Stimulated activated CD4-positive, alpha-beta T cell treated with anti-CD3 and anti-CD28 coated beads, TNF-alpha, amount 100 ng/mL, for 24 hours (primary cell): ENCODE data around the gene CFAP74.

Experiments
- DNase-seq, 3 experiments: peaks; one replicate each; pipeline ENCODE4 v3.0.0-alpha.2; 2020; ENCODE audit warnings: low read depth in 3 of 3

The CFAP74 gene

DNA sequence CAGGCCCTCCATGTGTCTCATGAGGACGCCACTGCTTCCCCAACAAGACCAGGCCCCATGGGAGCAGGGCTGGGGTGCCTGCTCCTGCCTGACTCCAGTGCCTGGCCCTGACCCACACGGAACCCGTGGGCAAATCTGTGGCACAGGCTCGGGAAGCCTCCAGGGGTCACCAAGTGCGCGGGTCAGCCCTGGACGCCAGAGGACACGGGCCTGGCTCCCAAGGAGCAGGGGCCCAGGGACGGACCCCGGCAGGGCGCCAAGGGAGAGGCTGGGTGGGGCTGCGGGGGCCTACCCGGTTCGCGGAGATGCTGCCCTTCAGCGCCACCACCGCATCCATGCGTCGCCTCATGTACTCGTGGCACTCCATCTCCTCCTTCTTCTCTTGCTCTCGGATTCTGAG lies 31.9 kb downstream of the CFAP74 start:
- no peak for DNase-seq

DNA sequence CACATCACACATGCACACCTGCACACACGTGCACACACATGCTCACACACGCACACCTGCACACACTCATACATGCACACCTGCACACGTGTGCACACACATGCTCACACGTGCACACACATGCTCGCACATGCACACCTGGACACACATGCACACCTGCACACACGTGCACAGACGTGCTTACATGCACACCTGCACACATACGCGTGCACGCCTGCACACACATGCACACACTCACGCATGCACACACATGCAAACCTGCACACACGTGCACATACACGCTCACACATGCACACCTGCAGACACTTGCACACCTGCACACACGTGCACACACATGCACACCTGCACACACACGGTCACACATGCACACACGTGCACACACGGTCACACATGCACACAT lies 32.6 kb downstream of the CFAP74 start:
- no peak for DNase-seq

DNA sequence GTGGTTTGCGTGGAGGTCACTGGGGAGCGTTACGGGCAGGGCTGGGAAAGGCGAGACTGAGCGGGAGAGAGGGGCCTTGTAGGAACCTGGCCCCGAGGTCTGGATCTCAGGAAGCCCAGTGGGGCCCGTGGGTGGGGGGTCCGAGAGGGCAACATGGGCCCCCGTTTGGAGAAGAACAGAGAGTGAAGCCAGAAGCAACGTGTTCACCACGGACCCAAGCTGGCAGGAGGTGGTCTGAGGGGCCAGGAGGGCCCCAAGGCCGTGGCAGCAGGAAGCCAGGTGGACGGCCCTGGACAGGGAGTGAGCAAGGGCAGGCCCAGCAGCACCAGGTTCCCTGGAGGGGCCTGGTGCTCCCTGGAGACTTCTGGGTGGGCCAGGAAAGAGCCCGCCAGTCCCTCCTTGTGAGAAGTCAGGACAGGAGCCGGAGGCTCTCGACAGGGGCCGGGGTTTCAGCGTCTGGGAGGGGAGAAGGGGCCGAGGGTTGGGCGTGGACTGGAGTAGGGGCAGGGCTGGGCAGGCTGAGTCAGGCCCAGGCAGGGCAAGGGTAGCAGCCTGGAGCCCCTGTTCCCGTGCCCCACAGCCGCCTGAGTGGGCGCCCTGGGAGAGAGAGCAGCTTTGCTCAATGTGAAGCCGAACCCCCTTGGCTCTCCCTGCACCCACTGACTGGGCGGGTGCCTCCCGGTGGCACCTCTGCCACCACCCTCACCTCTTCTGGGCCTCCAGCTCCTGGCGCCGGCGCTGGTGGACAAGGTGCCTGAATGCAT lies 33.5 kb downstream of the CFAP74 start:
- no peak for DNase-seq

DNA sequence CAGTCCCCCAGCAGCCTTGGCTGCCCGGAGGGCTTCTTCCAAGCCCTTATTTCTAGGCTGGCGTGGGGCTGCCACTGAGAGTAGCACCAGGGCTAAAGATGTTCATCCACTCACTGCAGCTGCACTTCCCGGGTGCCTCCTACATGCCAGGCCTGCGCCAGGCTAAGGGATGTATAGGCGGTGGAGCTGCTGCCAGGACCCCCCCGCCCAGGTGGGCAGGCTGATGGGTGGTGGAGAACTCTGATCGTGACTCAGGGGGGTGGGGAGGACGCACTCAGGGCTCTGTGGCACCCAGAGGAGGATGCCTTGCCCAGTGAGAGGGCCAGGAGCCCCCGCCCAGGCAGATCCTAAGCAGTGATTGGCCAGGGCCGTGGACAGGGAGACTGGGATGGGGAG lies 34.1 kb downstream of the CFAP74 start:
- no peak for DNase-seq

DNA sequence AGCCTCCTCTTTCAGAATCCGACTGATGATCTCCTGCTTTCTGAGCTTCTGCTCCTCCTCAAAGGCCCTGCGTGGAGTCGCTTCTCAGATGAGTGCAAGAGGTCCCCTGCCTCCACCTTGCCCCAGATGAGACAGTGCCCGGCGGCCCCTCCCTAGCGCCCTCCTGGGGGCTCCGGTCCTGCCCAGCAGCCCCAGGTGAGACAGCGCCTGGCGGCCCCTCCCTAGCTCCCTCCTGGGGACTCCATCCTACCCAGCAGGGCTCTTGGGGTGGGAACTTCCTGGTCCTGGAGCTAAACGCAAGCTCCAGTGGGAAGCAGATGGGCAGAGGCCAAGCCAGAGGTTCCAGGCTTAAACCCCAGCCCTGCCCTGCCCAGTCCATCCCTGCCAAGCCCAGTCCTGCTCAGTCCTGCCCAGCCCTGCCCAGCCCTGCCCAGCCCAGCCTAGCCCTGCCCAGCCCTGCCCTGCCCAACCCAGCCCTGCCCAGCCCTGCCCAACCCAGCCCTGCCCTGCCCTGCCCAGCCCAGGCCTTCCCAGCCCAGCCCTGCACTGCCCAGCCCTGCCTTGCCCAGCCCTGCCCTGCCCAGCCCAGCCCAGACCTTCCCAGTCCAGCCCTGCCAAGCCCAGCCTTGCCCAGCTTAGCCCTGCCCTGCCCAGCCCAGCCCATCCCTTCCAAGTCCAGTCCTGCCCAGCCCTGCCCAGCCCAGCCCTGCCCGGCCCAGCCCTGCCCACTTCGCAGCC lies 34.6 kb downstream of the CFAP74 start:
- DNase-seq = no peak

DNA sequence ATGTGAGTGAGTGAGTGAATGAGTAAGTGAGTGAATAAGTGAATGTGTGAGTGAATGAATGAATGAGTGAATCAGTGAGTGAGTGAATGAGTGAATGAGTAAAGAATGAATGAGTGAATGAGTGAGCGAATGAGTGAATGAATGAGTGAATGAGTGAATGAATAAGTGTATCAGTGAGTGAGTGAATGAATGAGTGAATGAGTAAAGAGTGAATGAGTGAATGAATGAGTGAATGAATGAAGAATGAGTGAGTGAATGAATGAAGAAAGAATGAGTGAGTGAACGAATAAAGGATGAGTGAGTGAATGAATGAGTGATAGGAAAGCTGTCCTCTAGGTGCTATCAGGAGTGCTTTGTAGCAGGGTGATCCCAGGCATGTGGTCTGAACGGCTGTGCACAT lies 35.7 kb downstream of the CFAP74 start:
- DNase-seq = no peak

DNA sequence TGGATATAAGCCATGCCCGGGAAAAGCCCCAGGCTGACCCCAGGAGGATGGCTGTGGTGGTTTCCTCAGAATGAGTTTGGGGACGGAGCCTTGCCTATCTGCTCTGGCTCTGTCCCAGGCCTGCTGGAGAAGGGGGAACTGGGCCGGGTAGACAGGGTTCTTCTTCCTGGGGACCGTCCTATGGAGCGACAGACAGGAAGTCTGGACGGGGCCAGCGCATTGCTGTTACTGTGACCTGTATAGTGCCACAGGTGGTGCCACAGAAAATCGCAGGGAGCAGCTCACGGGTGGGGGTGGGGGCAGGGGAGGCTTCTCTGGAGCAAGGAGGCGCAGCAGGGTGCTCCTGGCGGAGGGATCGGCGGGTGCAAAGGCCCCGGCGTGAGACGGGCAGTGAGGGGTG lies 36.4 kb downstream of the CFAP74 start:
- no peak for DNase-seq

DNA sequence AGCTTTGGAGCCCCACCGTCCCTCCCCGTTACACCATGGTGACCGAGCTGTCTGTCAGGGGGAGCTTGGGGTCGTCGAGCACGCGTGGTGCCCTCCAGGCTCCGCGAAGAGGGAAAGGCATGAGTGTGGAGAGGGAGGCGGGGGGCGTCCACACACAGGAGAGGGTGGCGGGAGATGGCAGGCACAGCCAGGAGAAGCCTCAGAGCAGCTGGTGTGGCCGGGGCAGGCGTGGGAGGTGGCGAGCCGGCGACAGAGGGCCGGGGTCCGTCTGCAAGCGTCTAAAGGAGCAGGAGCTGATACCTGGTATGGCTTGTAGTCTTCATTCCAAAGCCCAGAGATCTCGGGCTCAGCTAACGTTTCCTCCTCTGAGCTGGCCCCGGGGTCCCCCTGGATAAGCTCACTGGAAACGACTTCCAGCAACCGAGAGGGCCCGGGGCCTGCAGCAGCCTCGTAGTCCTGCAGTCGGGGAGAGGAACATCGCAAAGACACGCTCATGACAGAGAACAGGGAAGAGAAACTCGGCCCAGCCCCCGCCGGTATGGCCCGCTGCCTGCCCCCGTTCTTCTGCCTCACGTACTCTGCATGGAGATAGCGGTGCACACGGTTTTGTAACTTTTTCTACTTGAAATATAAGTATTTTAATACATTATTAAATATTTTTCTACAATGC lies 37.4 kb downstream of the CFAP74 start:
- no peak for DNase-seq

DNA sequence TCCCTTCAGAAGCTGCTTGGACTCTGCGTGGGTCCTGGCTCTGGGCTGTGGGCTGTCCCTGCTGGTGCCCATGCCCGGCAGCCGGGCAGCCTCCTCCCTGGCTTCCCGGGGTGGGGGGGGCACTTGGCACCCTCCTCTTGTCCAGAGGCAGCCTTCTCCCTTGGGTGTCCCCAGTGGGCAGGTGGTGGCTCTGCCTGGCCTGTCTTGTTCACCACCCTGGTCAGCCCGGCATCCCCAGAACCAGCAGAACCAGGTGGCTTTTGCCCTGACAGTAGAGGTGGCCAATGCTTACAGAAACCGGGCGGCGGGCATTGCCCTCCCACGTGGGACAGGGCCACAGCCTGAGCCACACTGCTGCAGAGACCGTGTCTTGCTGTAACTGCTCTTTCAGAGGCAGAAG lies 38.0 kb downstream of the CFAP74 start:
- DNase-seq = no peak

DNA sequence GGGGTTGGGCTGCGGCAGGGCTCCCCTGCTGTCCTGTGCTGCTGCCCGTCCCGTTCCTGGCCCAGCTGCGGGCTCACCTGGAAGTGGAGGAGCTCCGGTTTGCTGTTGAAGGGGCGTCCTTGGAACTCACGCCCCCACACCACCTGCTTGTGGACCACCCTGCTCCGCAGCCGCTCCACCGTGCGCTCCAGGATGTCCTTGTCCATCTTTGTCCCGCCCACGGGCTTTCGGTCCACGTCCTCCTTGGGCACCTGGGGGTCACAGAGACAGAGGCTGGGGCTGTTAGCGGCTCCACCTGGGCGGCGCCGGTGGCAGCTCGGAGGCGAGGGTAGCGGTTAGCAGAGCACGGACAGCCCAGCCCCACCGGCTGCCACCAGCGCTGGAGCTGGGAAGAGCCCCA lies 38.8 kb downstream of the CFAP74 start:
- DNase-seq = no peak

DNA sequence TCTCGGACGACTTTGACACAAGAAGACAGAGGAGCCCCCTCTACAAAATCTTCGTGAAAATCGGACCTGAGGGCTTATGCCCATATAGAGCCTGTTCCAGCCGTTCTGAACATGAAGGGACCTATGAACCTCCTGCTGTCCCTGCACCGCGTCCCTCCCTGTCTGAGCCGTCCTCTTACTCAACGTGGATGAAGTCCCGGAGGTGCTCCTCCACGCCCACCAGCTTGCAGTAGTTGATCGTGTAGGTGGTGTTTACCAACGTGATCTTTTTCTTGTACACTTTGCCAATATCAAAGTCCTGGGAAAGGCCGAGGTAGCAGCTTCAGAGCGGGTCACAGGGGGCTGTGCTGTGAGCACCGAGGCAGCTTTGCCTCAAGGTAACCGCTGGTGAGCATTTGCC lies 40.0 kb downstream of the CFAP74 start:
- DNase-seq = no peak

DNA sequence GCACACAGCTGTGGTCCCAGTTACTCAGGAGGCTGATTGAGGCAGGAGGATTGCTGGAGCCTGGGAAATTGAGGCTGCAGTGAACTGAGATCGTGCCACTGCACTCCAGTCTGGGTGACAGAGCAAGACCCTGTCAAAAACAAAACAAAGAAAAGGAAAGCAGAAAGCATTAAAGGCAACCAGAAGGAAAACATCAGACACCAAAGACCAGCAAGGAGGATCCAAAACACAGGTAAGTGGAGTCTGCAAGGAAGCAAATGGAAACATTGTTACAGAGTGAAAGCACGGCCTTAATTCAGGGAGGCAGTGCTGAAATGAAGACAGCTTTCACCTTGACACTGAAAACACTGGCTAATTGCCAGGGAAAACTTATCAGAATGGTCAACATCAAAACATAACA lies 40.8 kb downstream of the CFAP74 start:
- no peak for DNase-seq

DNA sequence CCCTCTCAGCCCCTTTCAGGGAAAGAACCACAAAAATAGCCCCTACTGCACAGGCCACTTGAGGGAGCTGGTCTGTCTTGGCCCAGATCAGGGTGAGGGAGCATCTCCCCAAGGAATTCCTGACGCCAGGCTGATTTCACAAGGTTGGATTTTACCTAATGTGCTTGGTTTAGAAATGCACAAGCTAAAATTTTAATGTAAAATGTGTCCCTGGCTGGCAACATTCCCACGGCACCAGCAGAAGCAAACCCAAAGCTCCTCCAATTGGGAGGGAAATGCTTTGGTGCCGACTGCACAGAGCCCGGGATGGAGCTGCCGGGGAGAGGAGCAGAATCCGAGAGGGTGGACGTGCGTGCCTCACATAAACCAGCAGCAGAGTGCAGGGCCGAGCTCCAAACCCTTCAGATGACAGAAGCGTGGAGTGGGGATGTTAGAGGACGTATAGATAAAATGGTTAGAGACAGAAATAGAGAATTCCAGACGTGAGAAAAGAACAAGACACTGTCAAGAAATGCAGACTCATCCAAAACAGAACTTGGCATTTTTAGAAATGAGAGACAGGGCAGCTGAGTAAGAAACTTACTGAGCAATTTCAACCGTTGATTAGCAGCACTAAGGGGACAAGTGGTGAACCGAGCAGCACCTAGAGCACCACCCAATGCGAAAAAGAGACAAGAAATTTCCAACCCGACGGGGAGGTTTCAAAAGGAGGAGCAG lies 42.9 kb downstream of the CFAP74 start:
- no peak for DNase-seq

DNA sequence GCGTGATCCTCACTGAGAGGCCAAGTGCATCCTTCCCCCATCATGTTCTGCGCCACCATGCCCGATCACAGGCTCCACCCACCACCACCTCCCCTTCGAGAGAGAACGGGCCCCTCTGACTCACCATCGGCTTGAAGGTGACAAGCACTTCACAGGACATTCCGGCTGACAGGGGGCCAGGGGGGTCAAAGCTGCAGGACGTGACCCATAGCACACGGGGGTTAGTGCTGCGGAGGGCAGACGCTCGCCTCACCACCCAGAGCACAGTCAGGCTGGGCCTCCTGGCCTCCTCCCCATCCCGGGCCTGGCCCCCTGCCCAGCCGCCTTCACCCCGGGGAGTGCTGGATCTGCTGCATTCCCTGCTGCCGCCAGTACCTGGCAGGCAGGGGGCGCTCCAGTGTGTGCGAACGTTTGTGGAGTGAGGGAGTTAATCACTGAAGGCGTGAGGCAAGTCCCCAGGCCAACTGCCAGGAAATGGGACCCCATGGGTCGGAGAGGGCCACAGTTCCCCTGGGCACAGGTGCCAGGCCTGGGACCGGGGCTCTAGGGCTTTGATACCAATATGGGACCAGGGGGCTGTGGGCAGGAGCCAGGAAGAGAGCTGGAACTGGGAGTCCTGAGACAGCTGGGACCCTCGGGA lies 43.6 kb downstream of the CFAP74 start:
- DNase-seq = peak; percentile 38 to 84 (median 45)

DNA sequence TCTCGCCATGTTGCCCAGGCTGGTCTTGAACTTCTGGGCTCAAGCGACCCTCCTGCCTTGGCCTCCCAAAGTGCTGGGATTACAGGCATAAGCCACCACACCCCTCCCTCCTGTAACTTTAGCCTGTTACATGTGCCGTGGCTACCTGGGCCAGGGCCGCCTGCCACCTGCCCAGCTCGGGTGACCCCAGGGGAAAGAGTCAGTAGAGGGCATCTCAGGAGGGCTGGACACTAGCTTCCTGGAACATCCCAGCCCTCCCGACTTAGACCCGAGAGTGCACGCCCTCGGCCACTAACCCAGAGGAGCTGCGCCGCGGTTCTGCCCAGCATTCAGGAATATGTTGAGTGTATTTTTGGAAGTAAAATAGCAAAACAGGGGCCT lies 44.1 kb downstream of the CFAP74 start:
- no peak for DNase-seq

DNA sequence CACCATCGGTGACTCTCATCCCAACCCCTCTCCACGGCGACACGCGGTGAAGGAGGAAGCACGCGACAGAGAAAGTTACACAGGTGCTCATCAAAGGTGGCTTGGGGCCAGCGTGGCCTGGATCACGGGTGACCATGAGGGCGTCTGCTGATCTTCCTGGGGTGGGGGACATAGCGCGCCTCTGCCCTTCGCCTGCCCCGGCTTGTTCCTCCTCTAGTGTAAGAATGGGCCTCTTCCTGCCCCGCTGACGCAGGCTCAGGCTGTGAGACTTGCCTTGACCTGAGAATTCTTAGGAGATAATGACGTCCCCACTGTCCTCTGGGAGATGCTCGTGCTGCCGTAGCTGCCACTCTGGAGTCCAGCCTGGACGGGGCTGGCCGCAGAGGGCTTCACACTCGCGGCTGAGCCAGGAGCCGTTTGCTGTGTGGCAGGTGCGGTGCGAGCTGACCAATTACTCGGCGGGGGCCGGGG lies 45.5 kb downstream of the CFAP74 start:
- DNase-seq = no peak

DNA sequence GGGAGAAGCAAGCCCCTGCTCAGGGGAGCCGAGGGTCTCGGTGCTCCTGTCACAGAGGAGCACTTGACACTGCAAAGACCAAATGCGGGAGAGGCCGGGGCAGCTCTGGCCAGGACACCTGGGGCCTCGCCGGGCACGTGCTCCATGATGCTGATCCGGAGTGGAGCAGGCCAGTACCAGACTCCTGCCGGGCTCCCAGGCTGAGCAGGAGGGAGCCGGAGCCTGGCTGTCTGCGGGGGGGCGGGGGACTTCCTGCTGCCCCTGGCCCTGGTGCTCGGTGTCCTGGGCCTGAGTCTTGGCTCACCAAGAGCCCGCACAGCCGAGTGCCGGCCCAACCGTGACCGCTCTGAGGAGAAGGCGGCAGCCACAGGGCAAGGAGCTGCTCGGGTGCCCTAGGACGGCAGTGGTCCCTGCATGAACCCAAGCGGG lies 46.0 kb downstream of the CFAP74 start:
- no peak for DNase-seq

DNA sequence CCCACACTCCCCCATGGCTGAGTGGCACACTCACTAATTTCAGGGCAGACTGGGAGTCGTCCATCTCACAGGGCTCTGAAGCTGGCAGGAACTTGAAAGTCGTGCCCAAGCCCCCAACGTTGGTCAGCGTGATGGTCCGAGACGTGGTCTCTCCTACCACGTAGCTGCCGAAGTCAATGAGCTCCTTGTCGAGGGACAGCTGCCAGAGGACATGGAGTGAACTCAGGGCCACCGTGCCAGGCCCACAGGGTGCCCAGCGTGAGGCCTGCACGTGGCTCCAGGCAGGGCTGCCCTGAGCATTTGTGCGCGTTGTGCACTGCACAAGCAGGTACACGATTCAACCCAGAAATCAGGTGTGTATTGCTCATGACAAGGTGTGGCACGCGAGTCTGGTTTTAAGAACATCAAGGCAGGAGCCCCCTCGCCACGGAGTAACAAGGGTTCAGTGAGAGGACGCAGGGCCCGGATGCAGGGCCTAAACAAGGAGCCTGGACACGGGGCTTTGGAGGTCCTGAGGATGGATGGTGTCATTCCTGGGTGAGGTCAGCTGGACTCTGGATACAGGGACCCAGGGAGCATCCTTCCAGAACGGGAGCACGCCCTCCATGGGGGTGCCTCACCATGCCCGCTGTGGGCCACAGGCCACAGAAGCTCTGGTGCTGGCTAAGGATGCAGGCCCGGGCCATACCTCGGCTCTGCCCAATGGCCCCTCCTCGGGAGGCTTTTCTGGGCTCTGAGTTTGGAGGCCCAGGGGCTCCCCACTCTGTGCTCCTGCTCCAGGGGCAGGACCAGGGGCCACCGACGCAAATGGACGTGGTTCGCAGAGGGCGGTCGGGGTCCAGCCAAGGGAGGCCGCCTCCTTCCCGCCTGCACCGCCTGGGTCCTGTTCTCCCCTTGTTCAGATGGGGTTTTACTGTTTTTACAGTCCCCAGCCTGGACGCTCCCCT lies 46.7 kb downstream of the CFAP74 start:
- DNase-seq = no peak

DNA sequence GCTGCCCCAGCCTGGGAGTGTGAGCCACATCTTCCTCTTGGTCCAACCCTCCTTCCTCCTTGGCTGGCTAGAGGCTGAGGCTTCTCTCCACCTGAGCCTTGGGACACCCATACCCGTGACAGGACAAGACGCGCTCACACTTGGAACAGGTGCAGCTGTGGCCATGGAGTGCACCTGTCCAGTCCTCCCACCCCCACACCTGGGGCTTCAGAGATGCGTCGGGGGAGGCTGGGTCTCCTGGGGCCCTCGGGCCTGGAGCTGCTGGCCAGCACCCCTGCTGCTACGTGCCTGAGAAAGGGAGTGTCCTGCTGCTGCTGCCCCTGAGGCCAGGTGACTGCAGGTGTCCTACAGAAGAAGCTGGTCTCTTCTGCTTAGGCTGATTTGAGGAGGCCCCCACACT lies 47.5 kb downstream of the CFAP74 start:
- DNase-seq = no peak

DNA sequence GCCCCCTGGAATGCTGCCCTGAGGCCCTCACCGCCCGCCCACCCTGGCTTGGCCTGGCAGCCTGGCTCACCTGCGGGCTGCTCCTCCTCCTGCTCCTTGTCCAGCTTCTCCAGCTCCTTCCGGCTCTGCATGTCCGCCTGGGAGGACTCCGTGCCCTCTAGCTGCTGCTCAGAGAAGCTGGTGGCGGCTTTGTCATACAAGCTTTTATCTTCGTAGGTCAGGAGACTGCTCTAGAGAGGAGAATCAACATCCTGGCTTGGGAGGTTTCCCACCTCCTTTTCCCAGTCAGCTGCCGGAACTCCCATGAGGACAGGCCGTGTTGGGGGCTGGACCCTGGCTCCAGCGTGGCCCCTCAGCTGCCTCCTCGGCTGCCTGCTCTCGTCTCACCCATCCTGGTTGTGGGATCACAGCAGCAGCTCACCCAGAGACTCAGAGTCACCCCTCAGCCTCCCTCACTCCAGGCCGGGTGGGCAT lies 47.9 kb downstream of the CFAP74 start:
- no peak for DNase-seq
